Right atrium auricular region (tissue), 2 donors: Measurements from ENCODE around the gene ADAMTS16. TPM values are rescaled to one million over a fixed set of nuclear protein-coding genes. Genes with fewer than 3 reads are reported as not detected.

ENCODE experiments used
- DNase-seq: peaks from one replicate; pipeline ENCODE4 v3.0.0-alpha.2; 2019; ENCODE audit warnings: low spot score
- H3K27ac ChIP-seq, 2 donors: fragments of 200-600 bp; sonication (generic); 1 replicate in 1 of 2; 2 replicates in 1 of 2; pipeline ENCODE4 v1.5.1; 2016 to 2019
- H3K27me3 ChIP-seq, 2 donors: fragments of 200-600 bp; sonication (generic); one replicate each; pipeline versions ENCODE4 v1.5.1 to v1.6.0; 2017 to 2019
- H3K36me3 ChIP-seq: fragments of 200-600 bp; sonication (generic); one replicate; pipeline ENCODE4 v1.5.1; 2016
- H3K4me1 ChIP-seq, 2 donors: fragments of 200-600 bp; sonication (generic); one replicate each; pipeline versions ENCODE4 v1.5.1 to v1.6.0; 2017 to 2019
- H3K4me3 ChIP-seq, 2 donors: fragments of 200-600 bp; sonication (generic); 1 replicate in 1 of 2; 2 replicates in 1 of 2; pipeline ENCODE4 v1.5.1; 2017 to 2019; ENCODE audit warnings: mild to moderate bottlenecking in 1 of 2, moderate library complexity in 1 of 2
- H3K9me3 ChIP-seq, 2 donors: fragments of 200-600 bp; sonication (generic); one replicate each; pipeline ENCODE4 v1.5.1; 2019
- total RNA-seq, 2 donors: library from RNA; depleted of rRNA; stranded (reverse); fragments of >200 nt; gene quantifications; one replicate each; pipeline ENCODE4 v1.1.0, GENCODE V29; 2016
- TF ChIP-seq, protein P1 (sequence below), 2 donors: fragments of 200-600 bp; sonication (generic); IDR thresholded peaks; one replicate each; pipeline ENCODE4 v1.5.1; 2019; ENCODE audit warnings: antibody characterized with exemption in 2 of 2

Gene ADAMTS16
- total RNA-seq, 2 donors from 2014 or later, result not detected

DNA sequence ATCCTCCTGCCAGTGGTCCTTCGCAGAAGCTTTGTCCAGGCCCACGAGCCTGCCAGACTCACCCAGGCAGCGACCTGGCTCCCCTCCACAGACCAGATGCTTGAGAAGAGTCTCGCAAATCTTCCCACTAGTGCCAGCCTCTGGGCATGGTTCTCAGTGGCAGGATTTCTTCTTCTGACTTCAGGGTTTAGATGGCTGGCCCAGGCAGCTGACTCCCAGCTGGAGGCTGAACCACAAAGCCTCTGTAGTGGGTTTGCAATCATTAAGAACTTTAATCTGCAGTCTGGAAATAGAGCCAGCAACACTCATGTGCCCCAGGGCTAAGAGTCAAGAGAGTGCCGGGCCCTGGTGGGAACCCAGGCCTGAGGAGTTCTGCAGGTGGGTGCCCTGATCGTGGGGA, 191.7 kb downstream of the ADAMTS16 start:
- TF ChIP-seq, protein P1, sequence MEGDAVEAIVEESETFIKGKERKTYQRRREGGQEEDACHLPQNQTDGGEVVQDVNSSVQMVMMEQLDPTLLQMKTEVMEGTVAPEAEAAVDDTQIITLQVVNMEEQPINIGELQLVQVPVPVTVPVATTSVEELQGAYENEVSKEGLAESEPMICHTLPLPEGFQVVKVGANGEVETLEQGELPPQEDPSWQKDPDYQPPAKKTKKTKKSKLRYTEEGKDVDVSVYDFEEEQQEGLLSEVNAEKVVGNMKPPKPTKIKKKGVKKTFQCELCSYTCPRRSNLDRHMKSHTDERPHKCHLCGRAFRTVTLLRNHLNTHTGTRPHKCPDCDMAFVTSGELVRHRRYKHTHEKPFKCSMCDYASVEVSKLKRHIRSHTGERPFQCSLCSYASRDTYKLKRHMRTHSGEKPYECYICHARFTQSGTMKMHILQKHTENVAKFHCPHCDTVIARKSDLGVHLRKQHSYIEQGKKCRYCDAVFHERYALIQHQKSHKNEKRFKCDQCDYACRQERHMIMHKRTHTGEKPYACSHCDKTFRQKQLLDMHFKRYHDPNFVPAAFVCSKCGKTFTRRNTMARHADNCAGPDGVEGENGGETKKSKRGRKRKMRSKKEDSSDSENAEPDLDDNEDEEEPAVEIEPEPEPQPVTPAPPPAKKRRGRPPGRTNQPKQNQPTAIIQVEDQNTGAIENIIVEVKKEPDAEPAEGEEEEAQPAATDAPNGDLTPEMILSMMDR (IDR thresholded peaks at IDR 0.05), result no peak
- no peaks in the 10 kb centered on the region for H3K36me3 ChIP-seq
- no peaks in the 10 kb centered on the region for H3K9me3 ChIP-seq
- H3K27ac ChIP-seq, result no peak overlapping the region
- DNase-seq, result no peak
- H3K27me3 ChIP-seq, result no peaks in the 10 kb centered on the region
- H3K4me1 ChIP-seq, result no peaks in the 10 kb centered on the region
- no peak overlapping the region for H3K4me3 ChIP-seq

DNA sequence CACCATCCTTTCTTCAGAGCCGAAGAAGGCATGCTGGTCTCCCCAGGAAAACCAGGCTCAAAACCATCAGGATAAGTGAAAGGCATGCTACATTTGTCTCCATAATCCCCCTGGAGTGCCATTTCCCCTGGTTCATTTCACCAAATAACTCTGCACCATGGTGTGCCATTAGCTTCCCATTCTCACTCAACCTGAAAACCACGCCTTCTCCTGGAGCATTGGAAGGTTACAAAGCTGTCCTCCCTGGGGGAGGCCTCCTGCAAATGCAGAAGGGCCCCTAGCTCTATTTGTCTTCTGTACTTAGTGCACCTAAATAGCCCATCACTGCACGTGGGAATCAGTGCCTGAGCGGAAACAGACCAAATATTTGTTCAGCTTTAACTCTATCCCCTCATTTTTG, 192.2 kb downstream of the ADAMTS16 start:
- Histone ChIP-seq H3K27me3 (no peaks in the 10 kb centered on the region), H3K27ac (no peak overlapping the region), H3K9me3 (no peaks in the 10 kb centered on the region), H3K4me1 (no peaks in the 10 kb centered on the region), H3K4me3 (no peak overlapping the region), H3K36me3 (no peaks in the 10 kb centered on the region)
- no peak for DNase-seq
- TF ChIP-seq, protein P1 (IDR thresholded peaks at IDR 0.05), result no peak

DNA sequence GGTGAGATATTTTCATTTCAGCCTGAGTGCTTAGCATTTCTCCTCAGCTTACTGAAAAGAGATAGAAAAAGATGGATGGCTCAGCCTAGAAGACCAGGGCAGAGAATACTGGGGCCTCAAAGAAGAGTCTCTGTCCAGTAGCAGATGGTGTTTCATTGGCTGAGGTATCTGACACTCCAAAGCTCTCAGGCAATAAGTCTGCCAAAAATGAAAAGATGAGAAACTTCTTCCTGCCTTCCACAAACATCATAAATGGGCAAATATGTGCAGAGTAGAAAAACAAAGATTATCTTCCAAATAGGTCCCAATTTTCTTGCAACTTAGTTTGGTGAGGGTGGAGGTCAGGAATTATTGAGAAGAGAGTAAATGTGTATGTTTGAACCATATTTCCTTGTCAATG, 195.0 kb downstream of the ADAMTS16 start:
- no peak for DNase-seq
- no peaks in the 10 kb centered on the region for H3K4me1 ChIP-seq
- H3K9me3 ChIP-seq, result no peaks in the 10 kb centered on the region
- TF ChIP-seq, protein P1 (IDR thresholded peaks at IDR 0.05), result no peak
- H3K36me3 ChIP-seq, result no peaks in the 10 kb centered on the region
- no peak overlapping the region for H3K27ac ChIP-seq
- H3K27me3 ChIP-seq, result no peaks in the 10 kb centered on the region
- no peak overlapping the region for H3K4me3 ChIP-seq

DNA sequence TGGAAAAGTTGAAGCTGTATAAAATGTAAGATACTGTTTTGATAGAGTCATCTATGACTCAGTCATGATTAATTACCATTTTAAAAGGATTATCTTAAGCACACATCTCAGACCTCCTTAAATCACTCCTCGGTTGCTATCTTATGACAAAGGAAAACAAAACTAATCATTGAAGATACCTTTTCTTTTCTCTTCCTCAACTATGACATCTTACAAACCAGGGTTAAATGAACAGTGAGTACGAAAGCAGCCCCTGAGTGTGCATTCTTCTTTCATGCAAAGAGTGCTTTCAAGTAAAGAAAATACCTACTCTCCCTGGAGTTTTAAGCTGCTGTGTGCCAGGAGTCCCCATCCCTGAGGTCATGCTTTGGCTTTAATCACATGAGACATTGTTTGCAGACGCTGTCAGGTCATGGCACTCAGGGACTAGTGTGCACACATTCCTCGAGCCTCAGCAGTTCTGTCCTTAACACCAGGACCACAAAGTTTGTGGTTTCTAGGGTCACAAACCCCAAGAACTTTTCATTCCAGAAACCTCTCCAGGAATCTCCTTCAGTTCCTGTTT, 195.7 kb downstream of the ADAMTS16 start:
- TF ChIP-seq, protein P1 (IDR thresholded peaks at IDR 0.05), result no peak
- Histone ChIP-seq H3K4me3 (no peak overlapping the region), H3K4me1 (no peaks in the 10 kb centered on the region), H3K27me3 (no peaks in the 10 kb centered on the region), H3K27ac (no peak overlapping the region), H3K36me3 (no peaks in the 10 kb centered on the region), H3K9me3 (no peaks in the 10 kb centered on the region)
- DNase-seq, result no peak

DNA sequence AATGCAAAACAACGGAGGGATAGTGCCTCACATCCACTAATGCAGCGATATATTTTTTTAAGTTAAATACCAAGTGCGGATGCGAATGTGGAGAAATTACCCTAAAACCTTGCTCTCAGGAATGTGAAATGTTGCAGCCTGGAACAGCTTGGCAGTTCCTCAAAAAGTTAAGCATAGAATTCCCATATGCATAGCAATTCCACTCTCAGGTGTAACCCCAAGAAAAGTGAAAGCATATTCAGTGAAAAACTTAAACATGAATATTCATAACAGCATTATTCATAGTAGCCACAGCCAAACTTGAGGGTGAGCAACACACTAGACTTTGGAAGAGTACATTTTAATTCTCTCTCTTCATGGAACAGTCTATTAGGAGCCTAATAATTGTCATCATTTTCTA, 199.1 kb downstream of the ADAMTS16 start:
- DNase-seq, result no peak
- H3K36me3 ChIP-seq, result no peaks in the 10 kb centered on the region
- H3K9me3 ChIP-seq, result no peaks in the 10 kb centered on the region
- no peak overlapping the region for H3K4me3 ChIP-seq
- no peaks in the 10 kb centered on the region for H3K27me3 ChIP-seq
- TF ChIP-seq, protein P1 (IDR thresholded peaks at IDR 0.05), result no peak
- H3K4me1 ChIP-seq, result peaks cover 0 to 9% of the 10 kb centered on the region in 2 donors
- H3K27ac ChIP-seq, result no peak overlapping the region

DNA sequence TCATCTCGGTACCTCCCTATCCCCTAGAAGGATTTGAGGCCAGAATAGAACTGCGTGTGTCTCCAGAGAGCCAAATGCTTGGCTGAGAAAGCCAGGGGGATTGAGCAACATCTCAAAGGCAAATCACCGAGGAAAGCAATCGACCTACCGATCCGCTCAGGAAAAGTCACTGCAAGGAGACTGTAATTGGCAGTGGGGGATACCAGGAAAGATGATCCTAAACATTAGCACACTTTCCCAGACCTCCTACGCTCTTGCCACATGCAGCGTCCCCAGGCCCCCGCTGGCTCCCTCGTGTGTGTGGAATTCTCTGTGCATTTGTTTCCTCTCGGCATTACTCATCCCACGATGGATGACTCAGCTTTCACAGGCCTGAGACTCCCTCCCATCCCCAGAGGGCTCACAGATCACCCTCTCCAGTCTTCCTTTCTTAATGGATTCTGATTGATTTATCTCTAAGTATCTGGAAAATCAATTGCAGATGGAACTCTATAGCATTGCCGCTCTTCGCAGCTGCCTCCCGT, 200.1 kb downstream of the ADAMTS16 start:
- Histone ChIP-seq H3K27ac (peak overlapping the region; percentile 12 to 35), H3K4me3 (no peak overlapping the region), H3K27me3 (no peaks in the 10 kb centered on the region), H3K9me3 (no peaks in the 10 kb centered on the region), H3K36me3 (no peaks in the 10 kb centered on the region), H3K4me1 (peaks cover 0 to 11% of the 10 kb centered on the region in 2 donors)
- TF ChIP-seq, protein P1 (IDR thresholded peaks at IDR 0.05), result peak in 1 of 2 donors; percentile 50
- peak; percentile 71 for DNase-seq
